PC-3 (cell line): ENCODE measurements around the gene IGLL1. TPM values are rescaled to one million over a fixed set of nuclear protein-coding genes. Genes with fewer than 3 reads are reported as not detected.
"Not testable (repeated sequence)": the region's sequence is repeated elsewhere in the genome, so short reads cannot be mapped to it uniquely, and the experiment has no call there.

ENCODE experiments used
- ATAC-seq: fragments of 200-7000 bp; cut with Tn5 transposase; 2 replicates; pipeline ENCODE4 v1.9.1; 2020; ENCODE audit warnings: mild to moderate bottlenecking, moderate library complexity
- BruUV-seq: library from RNA; stranded (reverse); fragments of 400-500 nt; replicated peaks from 2 replicates; lab custom pipeline; 2021; lab: Mats Ljungman, UMichigan
- CTCF ChIA-PET: fragments of 300-600 bp; sonication (Branson Sonifier 250); formaldehyde crosslinking; loops from one replicate; lab custom pipeline; 2022; ENCODE audit warnings: antibody characterized with exemption; lab: Charles Lee
- POLR2A ChIA-PET: fragments of 300-600 bp; sonication (Branson Sonifier 250); formaldehyde crosslinking; loops from one replicate; lab custom pipeline; 2022; ENCODE audit warnings: antibody characterized with exemption; ENCODE audit not compliant: unreplicated experiment; lab: Charles Lee
- DNase-seq: peaks from one replicate; pipeline ENCODE4 v3.0.0-alpha.2; 2015
- H2AFZ ChIP-seq: fragments of 300-600 bp; sonication (generic); 2 replicates; pipeline ENCODE4 v1.6.0; 2016; ENCODE audit warnings: antibody characterized with exemption, low read length
- H3F3A ChIP-seq: fragments of 300-600 bp; sonication (generic); one replicate; pipeline ENCODE4 v1.6.0; 2017; ENCODE audit warnings: antibody characterized with exemption, low read length, control low read depth, mild to moderate bottlenecking; ENCODE audit not compliant: unreplicated experiment
- H3K27ac ChIP-seq: fragments of 300-600 bp; sonication (generic); 2 replicates; pipeline ENCODE4 v1.5.1; 2016; ENCODE audit warnings: mild to moderate bottlenecking, low read length
- H3K27me3 ChIP-seq: fragments of 300-600 bp; sonication (generic); 2 replicates; pipeline ENCODE4 v1.6.1; 2016; ENCODE audit warnings: low read length, mixed read lengths
- H3K36me3 ChIP-seq: fragments of 300-600 bp; sonication (generic); 2 replicates; pipeline ENCODE4 v1.6.1; 2016; ENCODE audit warnings: low read depth, mixed run types, low read length, mixed read lengths
- H3K4me1 ChIP-seq: fragments of 300-600 bp; sonication (generic); 2 replicates; pipeline ENCODE4 v1.5.1; 2016; ENCODE audit warnings: low read length; ENCODE audit not compliant: insufficient read depth
- H3K4me2 ChIP-seq: fragments of 300-600 bp; sonication (generic); 2 replicates; pipeline ENCODE4 v1.6.0; 2016; ENCODE audit warnings: low read length
- H3K4me3 ChIP-seq: fragments of 300-600 bp; sonication (generic); 2 replicates; pipeline ENCODE4 v1.5.1; 2016; ENCODE audit warnings: mild to moderate bottlenecking, low read length, mixed read lengths
- H3K79me2 ChIP-seq: fragments of 300-600 bp; sonication (generic); 2 replicates; pipeline ENCODE4 v1.6.1; 2017; ENCODE audit warnings: low read length, mixed read lengths
- H3K9ac ChIP-seq: fragments of 300-600 bp; sonication (generic); 2 replicates; pipeline ENCODE4 v1.6.0; 2016; ENCODE audit warnings: mild to moderate bottlenecking, low read length
- H3K9me2 ChIP-seq: fragments of 300-600 bp; sonication (generic); replicated peaks from 2 replicates; pipeline ENCODE4 v1.6.1; 2016; ENCODE audit warnings: mixed run types, low read length, mixed read lengths
- H3K9me3 ChIP-seq: fragments of 300-600 bp; sonication (generic); 2 replicates; pipeline ENCODE4 v1.6.1; 2016; ENCODE audit warnings: low read length, mixed read lengths
- H4K20me1 ChIP-seq: fragments of 300-600 bp; sonication (generic); 2 replicates; pipeline ENCODE4 v1.6.1; 2016; ENCODE audit warnings: low read length, mixed read lengths
- EZH2 ChIP-seq: fragments of 300-600 bp; sonication (generic); IDR thresholded peaks from one replicate; pipeline ENCODE4 v1.6.1; 2017; ENCODE audit warnings: antibody characterized with exemption, mild to moderate bottlenecking, low read length; ENCODE audit not compliant: unreplicated experiment
- EZH2phosphoT487 ChIP-seq: fragments of 300-600 bp; sonication (generic); IDR thresholded peaks from 2 replicates; pipeline ENCODE4 v1.6.1; 2018; ENCODE audit warnings: mild to moderate bottlenecking, antibody characterized with exemption, low read length, borderline replicate concordance
- intact Hi-C: fragments of 100-400 bp; cut with micrococcal nuclease; formaldehyde crosslinking; loops from 2 replicates; pipeline ENCODE4 v1.9.0; 2023
- total RNA-seq: library from RNA; depleted of rRNA; stranded (reverse); fragments of >200 nt; gene quantifications from 2 replicates; pipeline ENCODE4 v1.2.3, GENCODE V29; 2014
- TF ChIP-seq, protein P1 (sequence below): fragments of 300-600 bp; sonication (generic); conservative IDR thresholded peaks from 2 replicates; pipeline ENCODE4 v1.5.1; 2017; ENCODE audit warnings: antibody characterized with exemption, low read depth, mild to moderate bottlenecking, low read length

The IGLL1 gene
- total RNA-seq, 1 experiment from 2014 or later = not detected

DNA sequence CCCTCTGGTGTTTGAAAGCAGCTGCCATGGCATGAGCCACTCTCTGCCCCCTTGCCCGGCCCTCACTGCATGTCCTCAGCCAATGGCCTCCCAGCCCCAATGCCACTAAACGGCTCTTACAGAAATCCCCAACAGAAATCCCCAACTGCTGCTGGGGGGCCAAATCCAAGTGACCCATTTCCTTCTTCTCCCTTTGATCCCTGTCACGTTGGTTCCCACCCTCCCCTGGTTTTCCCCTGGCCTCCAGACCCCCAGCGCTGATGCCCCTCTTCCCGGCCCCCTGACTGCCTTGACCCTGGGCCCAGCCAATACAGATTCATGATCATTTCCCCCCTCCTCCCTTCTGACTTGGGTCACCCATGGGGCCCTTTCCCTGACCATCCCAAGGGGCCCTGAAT lies 30.9 kb downstream of the IGLL1 start:
- ChIA-PET CTCF (no interaction called here), POLR2A (no interaction called here)
- Histone ChIP-seq H3K9me2 (no peaks in the 10 kb centered on the region), H3K36me3 (no peaks in the 10 kb centered on the region), H3K79me2 (no peaks in the 10 kb centered on the region), H3K4me2 (no peak overlapping the region), H4K20me1 (no peaks in the 10 kb centered on the region), H3K9me3 (no peaks in the 10 kb centered on the region), H3K9ac (no peak overlapping the region), H2AFZ (no peak overlapping the region), H3K4me1 (no peaks in the 10 kb centered on the region), H3K27ac (no peak overlapping the region), H3K4me3 (no peak overlapping the region), H3K27me3 (no peaks in the 10 kb centered on the region), H3F3A (no peaks in the 10 kb centered on the region)
- BruUV-seq = no TSS peak
- intact Hi-C loops = no loop called here
- TF ChIP-seq EZH2 (no peak), EZH2phosphoT487 (no peak)
- TF ChIP-seq, protein P1, sequence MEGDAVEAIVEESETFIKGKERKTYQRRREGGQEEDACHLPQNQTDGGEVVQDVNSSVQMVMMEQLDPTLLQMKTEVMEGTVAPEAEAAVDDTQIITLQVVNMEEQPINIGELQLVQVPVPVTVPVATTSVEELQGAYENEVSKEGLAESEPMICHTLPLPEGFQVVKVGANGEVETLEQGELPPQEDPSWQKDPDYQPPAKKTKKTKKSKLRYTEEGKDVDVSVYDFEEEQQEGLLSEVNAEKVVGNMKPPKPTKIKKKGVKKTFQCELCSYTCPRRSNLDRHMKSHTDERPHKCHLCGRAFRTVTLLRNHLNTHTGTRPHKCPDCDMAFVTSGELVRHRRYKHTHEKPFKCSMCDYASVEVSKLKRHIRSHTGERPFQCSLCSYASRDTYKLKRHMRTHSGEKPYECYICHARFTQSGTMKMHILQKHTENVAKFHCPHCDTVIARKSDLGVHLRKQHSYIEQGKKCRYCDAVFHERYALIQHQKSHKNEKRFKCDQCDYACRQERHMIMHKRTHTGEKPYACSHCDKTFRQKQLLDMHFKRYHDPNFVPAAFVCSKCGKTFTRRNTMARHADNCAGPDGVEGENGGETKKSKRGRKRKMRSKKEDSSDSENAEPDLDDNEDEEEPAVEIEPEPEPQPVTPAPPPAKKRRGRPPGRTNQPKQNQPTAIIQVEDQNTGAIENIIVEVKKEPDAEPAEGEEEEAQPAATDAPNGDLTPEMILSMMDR = no peak
- no peak for ATAC-seq
- DNase-seq = no peak

DNA sequence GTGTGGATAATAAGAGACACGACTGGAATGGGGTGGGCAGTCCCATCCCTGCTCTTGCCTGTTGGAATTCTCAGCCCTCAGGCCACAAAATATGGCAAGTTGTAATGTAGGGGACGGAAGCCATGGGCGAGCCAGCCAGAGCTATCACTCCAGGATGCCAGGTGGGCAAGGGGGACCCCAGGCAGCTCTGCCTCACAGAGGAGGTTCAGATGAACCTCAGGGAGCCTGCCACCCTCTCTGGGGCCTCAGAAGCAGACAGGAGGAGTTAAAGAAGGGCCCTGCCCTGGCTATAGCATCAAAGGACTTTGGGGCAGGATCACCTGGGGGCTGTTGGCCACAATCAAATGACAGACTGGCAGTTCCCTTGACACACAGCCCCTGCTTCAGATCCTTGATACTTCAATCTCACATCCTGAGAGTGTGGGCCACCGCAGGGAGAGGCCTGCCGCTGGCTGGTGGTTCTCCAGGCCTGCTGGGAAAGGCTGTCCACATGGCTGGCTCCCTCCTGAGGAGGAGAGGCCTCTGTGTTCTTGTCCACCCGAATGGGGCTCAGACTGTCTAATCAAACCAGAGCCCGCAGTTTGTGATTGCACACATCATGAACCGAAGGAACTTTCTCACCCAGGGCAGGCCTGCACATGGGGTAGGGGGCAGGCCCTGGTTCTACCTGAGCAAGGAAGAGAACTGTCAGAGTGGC lies 31.4 kb downstream of the IGLL1 start:
- H3K9me3 ChIP-seq = no peaks in the 10 kb centered on the region
- H3K9me2 ChIP-seq = no peaks in the 10 kb centered on the region
- BruUV-seq = no TSS peak
- no peak for ATAC-seq
- no peaks in the 10 kb centered on the region for H3F3A ChIP-seq
- H2AFZ ChIP-seq = no peak overlapping the region
- H3K36me3 ChIP-seq = no peaks in the 10 kb centered on the region
- DNase-seq = no peak
- no peak for TF ChIP-seq EZH2phosphoT487
- TF ChIP-seq, protein P1 = no peak
- TF ChIP-seq EZH2 = no peak
- no peak overlapping the region for H3K4me2 ChIP-seq
- CTCF ChIA-PET = no interaction called here
- no peaks in the 10 kb centered on the region for H3K79me2 ChIP-seq
- no peak overlapping the region for H3K27ac ChIP-seq
- H3K4me3 ChIP-seq = no peak overlapping the region
- intact Hi-C loops = no loop called here
- no peaks in the 10 kb centered on the region for H4K20me1 ChIP-seq
- POLR2A ChIA-PET = no interaction called here
- no peaks in the 10 kb centered on the region for H3K4me1 ChIP-seq
- no peaks in the 10 kb centered on the region for H3K27me3 ChIP-seq
- no peak overlapping the region for H3K9ac ChIP-seq

DNA sequence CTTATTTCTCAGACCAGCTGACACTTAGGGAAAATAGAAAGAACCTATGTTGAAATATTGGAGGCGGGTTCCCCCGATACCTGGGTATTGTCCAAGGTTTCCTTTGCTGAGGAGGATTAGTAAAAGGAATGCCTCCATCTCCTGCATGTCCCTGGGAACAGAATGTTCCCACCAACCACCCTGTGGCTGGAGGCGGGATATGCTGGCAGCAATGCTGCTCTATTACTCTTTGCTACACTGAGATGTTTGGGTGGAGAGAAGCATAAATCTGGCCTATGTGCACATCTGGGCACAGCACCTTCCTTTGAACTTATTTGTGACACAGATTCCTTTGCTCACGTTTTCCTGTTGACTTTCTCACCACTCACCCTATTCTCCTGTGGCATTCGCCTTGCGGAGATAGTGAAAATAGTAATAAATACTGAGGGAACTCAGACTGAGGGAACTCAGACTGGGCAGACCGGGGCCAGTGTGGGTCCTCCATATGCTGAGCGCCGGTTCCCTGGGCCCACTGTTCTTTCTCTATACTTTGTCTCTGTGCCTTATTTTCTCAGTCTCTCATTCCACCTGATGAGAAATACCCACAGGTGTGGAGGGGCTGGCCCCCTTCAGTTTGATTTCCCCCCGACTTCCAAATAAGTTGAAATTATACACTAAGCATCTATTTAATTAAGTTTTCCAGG lies 32.1 kb downstream of the IGLL1 start:
- BruUV-seq = no TSS peak
- Histone ChIP-seq H3K9me3 (no peaks in the 10 kb centered on the region), H3K9me2 (no peaks in the 10 kb centered on the region), H3K27ac (no peak overlapping the region), H3K79me2 (no peaks in the 10 kb centered on the region), H3F3A (no peaks in the 10 kb centered on the region), H3K4me1 (0 out of 2 replicates have a peak, but pooled peaks cover 2% of the 10 kb centered on the region), H3K4me3 (no peak overlapping the region), H3K9ac (no peak overlapping the region), H2AFZ (no peak overlapping the region), H3K4me2 (no peak overlapping the region), H4K20me1 (no peaks in the 10 kb centered on the region), H3K36me3 (no peaks in the 10 kb centered on the region), H3K27me3 (no peaks in the 10 kb centered on the region)
- CTCF ChIA-PET = no interaction called here
- no peak for ATAC-seq
- TF ChIP-seq, protein P1 = no peak
- TF ChIP-seq EZH2 = no peak
- no peak for TF ChIP-seq EZH2phosphoT487
- DNase-seq = no peak
- POLR2A ChIA-PET = no interaction called here
- intact Hi-C loops = no loop called here

DNA sequence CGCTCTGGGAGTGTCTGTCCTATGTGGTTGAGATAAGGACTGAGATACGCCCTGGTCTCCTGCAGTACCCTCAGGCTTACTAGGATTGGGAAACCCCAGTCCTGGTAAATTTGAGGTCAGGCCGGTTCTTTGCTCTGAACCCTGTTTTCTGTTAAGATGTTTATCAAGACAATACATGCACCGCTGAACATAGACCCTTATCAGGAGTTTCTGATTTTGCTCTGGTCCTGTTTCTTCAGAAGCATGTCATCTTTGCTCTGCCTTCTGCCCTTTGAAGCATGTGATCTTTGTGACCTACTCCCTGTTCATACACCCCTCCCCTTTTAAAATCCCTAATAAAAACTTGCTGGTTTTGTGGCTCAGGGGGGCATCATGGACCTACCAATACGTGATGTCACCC lies 32.7 kb downstream of the IGLL1 start:
- H3F3A ChIP-seq, CTCF ChIA-PET, H3K27ac ChIP-seq, intact Hi-C loops, H4K20me1 ChIP-seq, H3K36me3 ChIP-seq, H3K4me3 ChIP-seq, H3K27me3 ChIP-seq, POLR2A ChIA-PET, DNase-seq, H3K9me2 ChIP-seq, H3K4me2 ChIP-seq, H2AFZ ChIP-seq, H3K9me3 ChIP-seq, H3K79me2 ChIP-seq, H3K9ac ChIP-seq, ATAC-seq, BruUV-seq, H3K4me1 ChIP-seq: not testable (repeated sequence)
